ENCODE measurements around the gene KCNK13. TPM values are rescaled to one million over a fixed set of nuclear protein-coding genes. Genes with fewer than 3 reads are reported as not detected.

KCNK13 gene
- total RNA-seq, 2 donors from 2014 or later, result 0.93 to 6.0 TPM

DNA sequence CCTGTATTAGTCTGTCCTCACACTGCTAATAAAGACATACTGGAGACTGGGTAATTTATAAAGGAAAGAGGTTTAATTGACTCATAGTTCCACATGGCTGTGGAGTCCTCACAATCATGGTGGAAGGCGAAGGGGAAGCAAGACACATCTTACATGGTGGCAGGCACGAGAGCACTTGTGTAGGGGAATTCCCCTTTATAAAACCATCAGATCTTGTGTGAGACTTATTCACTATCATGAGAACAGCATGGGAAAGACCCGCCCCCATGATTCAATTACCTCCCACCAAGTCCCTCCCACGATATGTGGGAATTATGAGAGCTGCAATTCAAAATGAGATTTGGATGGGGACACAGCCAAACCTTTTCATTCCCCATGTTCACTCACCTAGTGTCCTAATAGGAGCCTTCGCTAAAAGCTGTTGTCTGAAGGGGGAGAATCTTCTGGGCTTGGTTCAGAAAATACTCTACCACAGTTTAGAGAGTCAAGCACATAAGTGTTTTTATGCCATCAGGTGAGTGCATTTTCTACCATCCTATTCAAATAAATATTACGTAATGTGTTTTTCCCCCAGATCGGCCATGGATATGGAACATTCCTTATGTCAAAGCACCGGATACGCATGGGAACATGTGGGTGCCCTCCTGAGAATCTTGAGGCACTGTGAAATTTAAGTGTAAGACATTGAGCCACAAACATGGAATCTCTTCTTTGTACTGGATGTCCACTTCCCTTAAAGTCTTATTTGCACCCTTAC lies 19.1 kb upstream of the KCNK13 start:
- Histone ChIP-seq H3K4me3 (no peak overlapping the region), H3K4me1 (no peaks in the 10 kb centered on the region), H3K36me3 (no peaks in the 10 kb centered on the region), H3K27me3 (no peaks in the 10 kb centered on the region), H3K27ac (no peak overlapping the region), H3K9me3 (no peaks in the 10 kb centered on the region)
- TF ChIP-seq, protein P1, sequence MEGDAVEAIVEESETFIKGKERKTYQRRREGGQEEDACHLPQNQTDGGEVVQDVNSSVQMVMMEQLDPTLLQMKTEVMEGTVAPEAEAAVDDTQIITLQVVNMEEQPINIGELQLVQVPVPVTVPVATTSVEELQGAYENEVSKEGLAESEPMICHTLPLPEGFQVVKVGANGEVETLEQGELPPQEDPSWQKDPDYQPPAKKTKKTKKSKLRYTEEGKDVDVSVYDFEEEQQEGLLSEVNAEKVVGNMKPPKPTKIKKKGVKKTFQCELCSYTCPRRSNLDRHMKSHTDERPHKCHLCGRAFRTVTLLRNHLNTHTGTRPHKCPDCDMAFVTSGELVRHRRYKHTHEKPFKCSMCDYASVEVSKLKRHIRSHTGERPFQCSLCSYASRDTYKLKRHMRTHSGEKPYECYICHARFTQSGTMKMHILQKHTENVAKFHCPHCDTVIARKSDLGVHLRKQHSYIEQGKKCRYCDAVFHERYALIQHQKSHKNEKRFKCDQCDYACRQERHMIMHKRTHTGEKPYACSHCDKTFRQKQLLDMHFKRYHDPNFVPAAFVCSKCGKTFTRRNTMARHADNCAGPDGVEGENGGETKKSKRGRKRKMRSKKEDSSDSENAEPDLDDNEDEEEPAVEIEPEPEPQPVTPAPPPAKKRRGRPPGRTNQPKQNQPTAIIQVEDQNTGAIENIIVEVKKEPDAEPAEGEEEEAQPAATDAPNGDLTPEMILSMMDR (IDR thresholded peaks at IDR 0.05), result no peak
- no peak for DNase-seq (ENCODE audit: low spot score)

DNA sequence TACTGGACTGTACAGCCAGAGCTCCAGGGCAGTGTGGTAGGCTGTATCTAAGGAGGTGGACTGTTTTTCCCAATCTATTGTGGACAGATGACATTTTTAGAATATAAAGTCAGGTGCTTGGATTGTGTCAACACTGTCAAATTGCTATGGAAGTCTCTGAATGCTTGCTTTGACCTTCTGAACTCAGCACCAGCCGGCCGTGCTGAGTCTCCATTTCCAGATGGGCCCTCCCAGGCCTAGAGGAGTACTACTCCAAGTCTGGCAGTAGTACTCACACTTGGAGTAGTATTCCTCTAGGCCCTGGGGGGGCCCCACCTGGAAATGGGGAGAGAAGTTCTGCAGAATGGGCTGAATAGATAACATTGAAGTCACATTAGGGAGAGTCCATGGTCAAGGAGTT lies 16.2 kb upstream of the KCNK13 start:
- no peaks in the 10 kb centered on the region for H3K9me3 ChIP-seq
- H3K36me3 ChIP-seq, result no peaks in the 10 kb centered on the region
- no peak overlapping the region for H3K4me3 ChIP-seq
- TF ChIP-seq, protein P1 (IDR thresholded peaks at IDR 0.05), result no peak
- H3K27ac ChIP-seq, result no peak overlapping the region
- no peaks in the 10 kb centered on the region for H3K27me3 ChIP-seq
- DNase-seq (ENCODE audit: low spot score), result no peak
- H3K4me1 ChIP-seq, result no peaks in the 10 kb centered on the region

DNA sequence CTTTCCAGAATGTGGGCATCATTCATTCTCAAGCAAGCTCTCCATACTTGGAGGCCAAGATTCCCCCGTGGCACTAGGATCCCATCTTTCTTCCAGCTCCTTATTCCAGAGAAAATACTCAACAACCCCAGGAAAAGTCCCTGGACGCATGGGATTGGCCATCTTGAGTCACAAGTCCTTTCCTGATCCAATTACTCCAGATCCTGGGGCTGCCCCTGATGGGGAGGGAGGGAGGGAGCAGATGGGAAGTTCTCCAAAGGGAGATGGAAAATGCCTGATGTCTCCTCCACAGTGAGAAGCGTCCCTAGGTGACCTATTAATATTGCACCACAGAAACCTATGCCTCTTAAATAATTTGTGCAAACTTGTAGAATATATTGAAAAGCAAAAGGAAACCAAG lies 12.4 kb upstream of the KCNK13 start:
- H3K4me3 ChIP-seq, result no peak overlapping the region
- H3K27me3 ChIP-seq, result no peaks in the 10 kb centered on the region
- no peak overlapping the region for H3K27ac ChIP-seq
- no peaks in the 10 kb centered on the region for H3K36me3 ChIP-seq
- DNase-seq (ENCODE audit: low spot score), result no peak
- no peaks in the 10 kb centered on the region for H3K4me1 ChIP-seq
- TF ChIP-seq, protein P1 (IDR thresholded peaks at IDR 0.05), result no peak
- no peaks in the 10 kb centered on the region for H3K9me3 ChIP-seq

DNA sequence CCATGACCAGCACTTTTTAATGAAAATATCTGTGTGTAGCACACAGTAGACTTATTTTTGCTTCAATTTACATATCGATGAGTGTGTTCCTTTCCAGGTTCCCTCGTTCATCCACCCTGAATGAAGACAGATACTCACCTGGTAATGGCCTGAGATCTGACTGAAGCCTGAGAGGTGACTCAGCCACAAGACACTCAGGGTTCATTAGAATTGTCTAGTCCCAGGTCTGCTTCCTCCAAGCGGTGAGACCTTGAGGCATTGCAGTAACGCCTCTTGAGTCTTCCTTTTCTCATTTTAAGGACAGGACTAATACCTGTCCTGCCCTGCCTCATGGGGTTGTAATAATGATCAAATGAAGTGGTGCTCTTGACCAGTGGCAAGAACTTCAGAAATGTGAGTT lies 11.5 kb upstream of the KCNK13 start:
- no peaks in the 10 kb centered on the region for H3K9me3 ChIP-seq
- H3K36me3 ChIP-seq, result no peaks in the 10 kb centered on the region
- TF ChIP-seq, protein P1 (IDR thresholded peaks at IDR 0.05), result no peak
- H3K4me1 ChIP-seq, result no peaks in the 10 kb centered on the region
- no peak overlapping the region for H3K27ac ChIP-seq
- H3K4me3 ChIP-seq, result no peak overlapping the region
- no peaks in the 10 kb centered on the region for H3K27me3 ChIP-seq
- no peak for DNase-seq (ENCODE audit: low spot score)

DNA sequence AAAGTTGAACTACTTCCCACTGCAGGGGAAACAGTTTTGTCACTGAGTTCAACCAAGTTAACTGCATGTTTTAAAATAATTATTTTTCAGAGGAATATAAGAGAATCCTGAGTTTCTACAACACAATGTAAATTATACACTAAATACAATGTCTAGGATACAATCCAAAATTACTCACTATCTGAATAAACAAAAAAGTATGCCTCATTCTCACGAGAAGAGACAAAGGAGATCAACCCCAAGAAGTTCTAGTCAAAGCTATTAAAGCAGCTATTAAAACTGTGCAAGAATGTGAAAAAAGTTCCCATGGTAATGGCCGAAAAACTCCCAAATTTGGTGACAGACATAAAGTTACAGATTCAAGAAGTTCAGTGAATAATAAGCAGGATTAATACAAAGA lies 8.8 kb upstream of the KCNK13 start:
- TF ChIP-seq, protein P1 (IDR thresholded peaks at IDR 0.05), result no peak
- Histone ChIP-seq H3K27ac (no peak overlapping the region), H3K4me1 (no peaks in the 10 kb centered on the region), H3K36me3 (no peaks in the 10 kb centered on the region), H3K9me3 (no peaks in the 10 kb centered on the region), H3K27me3 (no peaks in the 10 kb centered on the region), H3K4me3 (no peak overlapping the region)
- no peak for DNase-seq (ENCODE audit: low spot score)

DNA sequence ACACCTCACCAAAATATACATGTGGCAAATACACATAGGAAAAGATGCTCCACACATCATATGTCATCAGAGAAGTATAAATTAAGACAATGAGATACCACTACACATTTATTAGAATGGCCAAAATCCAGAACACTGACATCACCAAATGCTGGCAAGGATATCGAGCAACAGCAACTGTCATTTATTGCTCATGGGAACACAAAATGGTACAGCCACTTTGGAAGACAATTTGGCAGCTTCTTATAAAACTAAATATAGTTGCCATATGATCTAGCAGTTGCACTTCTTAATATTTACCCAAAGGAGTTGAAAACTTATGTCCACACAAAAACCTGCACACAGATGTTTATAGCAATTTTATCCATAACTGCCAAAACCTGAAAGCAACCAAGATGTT lies 7.0 kb upstream of the KCNK13 start:
- no peaks in the 10 kb centered on the region for H3K36me3 ChIP-seq
- no peak overlapping the region for H3K4me3 ChIP-seq
- no peaks in the 10 kb centered on the region for H3K27me3 ChIP-seq
- H3K9me3 ChIP-seq, result no peaks in the 10 kb centered on the region
- no peak for DNase-seq (ENCODE audit: low spot score)
- no peaks in the 10 kb centered on the region for H3K4me1 ChIP-seq
- TF ChIP-seq, protein P1 (IDR thresholded peaks at IDR 0.05), result no peak
- no peak overlapping the region for H3K27ac ChIP-seq
